GM19239 (cell line): Measurements from ENCODE around the gene MRM1.
"Not testable (repeated sequence)": the region's sequence is repeated elsewhere in the genome, so short reads cannot be mapped to it uniquely, and the experiment has no call there.

ENCODE experiments used
- DNase-seq: peaks from one replicate; pipeline ENCODE4 v3.0.0; 2011; ENCODE audit warnings: low spot score; ENCODE audit not compliant: insufficient read length
- FAIRE-seq: peaks from 2 replicates; lab custom pipeline; 2011; peaks lifted over from hg19 to GRCh38; lab: Jason Lieb, UNC

Gene MRM1

GRCh38 chr17:36599546-36600250 is 1.7 kb upstream of the MRM1 start:
- DNase-seq = no peak
- FAIRE-seq = no peak

DNA sequence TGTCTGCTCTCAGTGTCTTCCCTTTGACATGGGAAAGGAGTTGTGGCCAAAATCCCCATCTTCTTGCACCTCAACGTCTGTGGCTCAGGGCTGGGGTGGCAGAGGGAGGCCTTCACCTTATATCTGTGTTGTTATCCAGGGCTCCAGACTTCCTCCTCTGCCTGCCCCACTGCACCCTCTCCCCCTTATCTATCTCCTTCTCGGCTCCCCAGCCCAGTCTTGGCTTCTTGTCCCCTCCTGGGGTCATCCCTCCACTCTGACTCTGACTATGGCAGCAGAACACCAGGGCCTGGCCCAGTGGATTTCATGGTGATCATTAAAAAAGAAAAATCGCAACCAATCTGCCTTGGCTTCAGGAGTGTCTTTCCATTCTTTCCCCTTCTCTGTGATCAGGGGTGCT is 918 bp upstream of the MRM1 start:
- FAIRE-seq (no peak), DNase-seq (no peak)

DNA sequence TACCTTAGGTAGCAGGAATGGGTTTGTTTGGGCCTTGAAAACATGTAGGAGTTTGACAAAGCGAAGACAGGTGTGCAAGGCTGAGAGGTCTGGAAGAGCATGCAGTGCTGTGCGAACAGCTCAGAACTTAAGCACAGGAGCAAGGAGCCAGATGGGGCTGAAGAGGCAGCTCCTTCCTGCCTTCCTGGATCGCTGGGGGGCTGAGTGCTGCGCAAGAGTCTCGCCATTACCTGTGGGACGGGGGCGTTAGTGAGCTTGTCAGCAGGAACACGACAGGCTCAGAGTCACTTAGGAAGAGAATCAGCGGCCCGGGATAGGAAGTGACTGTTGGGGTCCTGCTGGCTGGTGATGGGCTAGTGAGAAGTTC is 464 bp upstream of the MRM1 start:
- FAIRE-seq (no peak), DNase-seq (no peak)

DNA sequence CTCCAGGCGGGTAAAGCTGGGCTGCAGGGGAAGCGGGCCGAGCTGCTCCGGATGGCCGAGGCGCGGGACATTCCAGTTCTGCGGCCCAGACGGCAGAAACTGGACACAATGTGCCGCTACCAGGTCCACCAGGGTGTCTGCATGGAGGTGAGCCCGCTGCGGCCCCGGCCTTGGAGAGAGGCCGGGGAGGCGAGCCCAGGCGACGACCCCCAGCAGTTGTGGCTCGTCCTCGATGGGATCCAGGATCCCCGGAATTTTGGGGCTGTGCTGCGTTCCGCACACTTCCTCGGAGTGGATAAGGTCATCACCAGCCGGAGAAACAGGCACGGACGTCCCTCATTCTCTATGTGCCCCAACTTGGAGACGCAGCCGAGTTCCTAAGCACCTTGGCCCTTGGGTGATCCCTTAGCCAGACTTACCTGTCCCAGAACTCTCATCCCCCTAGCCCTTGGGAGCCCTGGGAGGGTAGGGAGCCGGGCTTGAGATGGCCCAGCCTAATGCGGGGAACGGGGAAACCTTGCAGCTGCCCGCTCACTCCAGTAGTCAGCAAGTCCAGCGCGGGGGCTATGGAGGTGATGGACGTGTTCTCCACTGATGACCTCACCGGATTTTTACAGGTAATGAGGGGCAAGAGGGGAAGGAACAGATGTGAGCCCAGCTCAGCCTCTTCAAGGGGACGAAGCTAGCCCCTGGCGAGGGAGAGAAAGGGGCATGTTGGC is 806 bp downstream of the MRM1 start:
- no peak for DNase-seq
- no peak for FAIRE-seq

DNA sequence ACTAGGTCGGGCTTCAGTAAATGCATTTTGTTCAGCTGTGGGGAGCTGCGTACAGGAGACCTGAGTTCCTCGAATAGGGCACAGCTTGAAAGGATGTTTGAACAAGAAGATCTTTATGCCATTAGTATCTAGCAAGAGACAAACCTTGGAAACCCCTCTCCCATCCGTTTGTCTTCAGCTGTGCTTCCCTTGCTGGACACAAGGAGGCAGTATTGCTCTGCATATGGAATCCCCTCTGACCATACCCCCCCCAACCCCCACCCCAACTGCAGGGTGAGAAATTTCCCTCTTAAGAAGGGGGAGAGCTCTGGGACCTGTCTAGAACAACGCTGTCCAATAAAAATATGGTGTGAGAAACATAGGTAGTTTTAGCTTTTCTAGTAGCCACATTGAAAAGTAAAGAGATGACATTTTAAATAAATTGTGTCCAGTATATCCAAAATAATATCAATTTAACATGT is 1.6 kb downstream of the MRM1 start:
- FAIRE-seq = no peak

GRCh38 chr17:36605028-36605427 is 3.6 kb downstream of the MRM1 start:
- FAIRE-seq = not testable (repeated sequence)

More for the DNA sequence above, 1.6 kb downstream of the MRM1 start:
- peak; percentile 67 for DNase-seq

DNA sequence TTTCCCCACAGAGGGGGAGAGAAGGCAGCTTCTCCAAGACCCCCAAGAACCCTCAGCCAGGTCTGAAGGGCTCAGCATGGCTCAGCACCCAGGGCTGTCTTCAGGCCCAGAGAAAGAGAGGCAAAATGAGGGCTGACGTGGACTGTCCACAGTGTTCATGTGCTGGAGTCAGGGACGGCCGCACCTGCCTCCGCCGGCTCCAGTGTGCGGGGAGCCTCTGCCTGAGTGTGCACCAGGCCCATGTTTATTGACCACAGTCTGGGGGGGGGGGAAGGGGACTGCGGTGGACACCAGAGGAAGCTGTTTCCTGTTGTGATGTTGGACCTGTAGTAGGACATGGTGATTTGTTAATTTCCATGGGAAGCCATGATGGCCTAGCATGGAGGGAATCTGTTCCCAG is 6.9 kb downstream of the MRM1 start:
- no peak for FAIRE-seq
- DNase-seq = no peak

More at GRCh38 chr17:36605028-36605427, 3.6 kb downstream of the MRM1 start:
- DNase-seq = not testable (repeated sequence)

DNA sequence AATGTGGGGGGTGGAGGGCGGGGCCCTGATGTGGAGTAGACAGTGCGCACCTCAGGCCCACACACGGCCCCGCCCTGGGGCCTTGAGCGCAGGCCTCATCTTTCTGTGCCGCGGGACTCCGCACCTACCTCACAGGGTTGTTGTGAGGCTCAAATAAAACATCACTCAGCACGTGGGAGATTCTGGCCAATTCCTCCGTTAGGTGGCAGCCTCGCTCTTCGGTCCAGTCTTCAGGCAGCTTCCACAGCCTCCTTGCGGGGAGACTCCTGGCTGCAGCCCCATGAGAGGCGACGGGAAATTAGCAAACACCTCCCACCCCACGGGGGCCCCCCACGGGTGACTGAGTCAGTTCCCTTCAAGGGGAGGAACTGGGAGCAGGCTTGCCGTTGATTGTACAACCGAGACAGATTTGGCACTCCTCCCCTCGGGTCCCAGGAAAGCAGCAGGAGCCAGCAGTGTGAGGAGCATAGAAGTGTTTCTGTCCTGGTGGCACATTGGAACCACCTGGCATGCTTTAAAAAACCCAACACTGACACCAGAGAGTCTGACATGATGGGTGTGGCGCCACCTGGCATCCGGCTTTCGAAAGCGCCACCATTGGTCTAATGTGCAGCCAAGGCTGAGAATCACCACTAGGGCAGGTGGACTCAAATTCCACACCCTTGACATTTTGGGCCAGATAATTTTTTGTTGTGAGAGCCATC is 7.6 kb downstream of the MRM1 start:
- DNase-seq = no peak

GRCh38 chr17:36609498-36609862 is 8.1 kb downstream of the MRM1 start:
- FAIRE-seq (no peak), DNase-seq (no peak)

More for the DNA sequence above, 7.6 kb downstream of the MRM1 start:
- no peak for FAIRE-seq

DNA sequence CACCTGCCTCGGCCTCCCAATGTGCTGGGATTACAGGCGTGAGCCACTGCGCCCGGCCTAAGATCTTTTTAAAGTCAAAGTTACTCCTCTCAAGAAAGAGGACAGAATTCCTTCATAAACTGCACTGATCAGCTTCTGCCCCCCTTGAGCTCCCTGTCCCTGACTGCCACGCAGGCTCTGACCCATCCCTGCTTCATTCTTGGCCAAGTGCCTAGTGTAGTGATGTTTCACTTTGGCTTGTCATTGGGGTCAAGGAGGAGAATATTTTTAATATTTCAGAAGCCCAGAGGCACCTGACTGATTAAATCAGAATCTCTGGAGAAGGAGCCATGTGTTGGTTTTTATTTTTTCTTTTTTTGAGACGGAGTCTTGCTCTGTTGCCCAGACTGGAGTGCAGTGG is 9.1 kb downstream of the MRM1 start:
- FAIRE-seq = no peak
- no peak for DNase-seq

GRCh38 chr17:36611345-36612072 is 10.1 kb downstream of the MRM1 start:
- FAIRE-seq = no peak
- DNase-seq = no peak

DNA sequence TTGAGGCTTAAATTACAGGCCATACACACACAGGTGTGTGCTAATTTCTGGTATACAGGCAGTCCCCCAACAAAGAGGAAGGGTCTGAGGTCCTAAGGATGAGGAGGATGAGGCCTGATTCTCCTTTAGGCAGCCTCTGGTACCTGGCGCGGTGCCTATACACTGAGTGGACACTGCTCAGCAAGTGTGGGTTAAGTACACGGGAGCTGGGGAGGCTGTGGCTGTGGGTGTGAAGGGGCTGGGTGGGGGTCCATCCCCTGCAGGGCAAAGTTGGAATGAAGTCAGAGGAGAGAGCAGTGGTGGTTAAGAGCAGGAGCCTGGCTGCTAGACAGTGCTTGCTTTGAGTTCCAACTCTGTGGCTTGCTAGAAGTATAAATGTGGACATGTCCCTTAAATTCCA is 10.9 kb downstream of the MRM1 start:
- DNase-seq = no peak
- no peak for FAIRE-seq

GRCh38 chr17:36613155-36613554 is 11.8 kb downstream of the MRM1 start:
- FAIRE-seq (no peak), DNase-seq (no peak)

- FAIRE-seq = no peak
- DNase-seq = no peak
Observed at GRCh38 chr17:36614081-36614480, 12.7 kb downstream of the MRM1 start.

DNA sequence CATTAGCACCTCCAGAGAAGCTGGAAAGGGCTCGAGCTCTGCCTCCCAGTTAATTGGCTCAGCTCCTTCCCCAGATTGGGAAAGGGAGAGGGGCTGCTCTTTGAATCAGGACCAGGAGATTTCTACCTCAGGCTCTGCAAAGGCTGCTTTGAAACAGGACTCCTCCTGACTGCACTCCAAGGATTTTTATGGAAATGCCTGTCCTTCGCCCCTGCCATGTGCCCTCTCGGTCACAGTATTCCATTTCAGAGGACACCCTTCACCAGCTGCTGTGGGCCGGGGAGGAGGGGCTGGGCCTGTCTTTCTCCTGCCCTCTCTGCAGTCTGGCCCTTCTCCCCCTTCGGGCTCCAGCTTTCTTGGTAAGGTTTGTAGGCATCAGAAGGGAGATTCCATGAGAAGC is 13.6 kb downstream of the MRM1 start:
- DNase-seq (no peak), FAIRE-seq (no peak)

GRCh38 chr17:36616061-36617029 is 15.0 kb downstream of the MRM1 start:
- DNase-seq (no peak), FAIRE-seq (no peak)

DNA sequence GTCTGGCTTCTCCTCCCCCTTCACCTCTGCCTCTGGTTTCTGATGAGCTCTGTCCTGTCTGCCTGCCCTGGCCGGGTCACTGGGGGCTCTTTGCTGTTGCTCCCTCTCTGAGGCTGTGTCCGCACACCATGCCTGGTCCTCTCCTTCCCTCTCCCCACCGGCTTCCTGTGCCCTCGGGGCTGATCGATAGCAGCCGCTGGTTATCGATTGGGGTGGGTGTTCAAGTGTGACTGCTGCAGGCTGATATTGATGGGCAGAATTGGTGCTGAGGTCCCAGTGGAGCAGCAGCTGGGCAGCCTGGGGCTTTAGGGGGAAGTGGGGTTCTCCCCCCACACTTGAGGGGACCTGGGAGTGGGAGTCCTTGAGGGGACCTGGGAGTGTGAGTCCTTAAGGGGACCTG is 16.4 kb downstream of the MRM1 start:
- no peak for FAIRE-seq
- DNase-seq = no peak

GRCh38 chr17:36623281-36623680 is 21.9 kb downstream of the MRM1 start:
- no peak for DNase-seq
- FAIRE-seq = no peak

- DNase-seq = no peak
- FAIRE-seq = no peak
Observed at GRCh38 chr17:36625188-36625587, 23.8 kb downstream of the MRM1 start.
